Central memory CD8-positive, alpha-beta T cell (primary cell): ENCODE data around the gene PAX3.

Experiments
- ATAC-seq: fragments of 150-1000 bp; cut with Tn5 transposase; replicated peaks from 2 replicates; pipeline ENCODE4 v1.10.0; 2022; ENCODE audit warnings: mild to moderate bottlenecking, moderate FRiP score, moderate number of reproducible peaks; ENCODE audit not compliant: poor library complexity, severe bottlenecking; ENCODE audit errors: extremely low read depth
- DNase-seq, 2 donors: peaks; one replicate each; pipeline ENCODE4 v3.0.0; 2021; ENCODE audit warnings: low spot score in 2 of 2
- H3K27ac Mint-ChIP-seq: one replicate; pipeline ENCODE4 v1.8.0; 2022; ENCODE audit warnings: low read depth, mild to moderate bottlenecking, moderate library complexity, mixed read lengths
- H3K27me3 Mint-ChIP-seq: one replicate; pipeline ENCODE4 v1.8.0; 2022; ENCODE audit warnings: mixed read lengths
- H3K36me3 Mint-ChIP-seq: one replicate; pipeline ENCODE4 v1.8.0; 2022; ENCODE audit warnings: mild to moderate bottlenecking, moderate library complexity, mixed read lengths; ENCODE audit not compliant: insufficient read depth
- H3K4me1 Mint-ChIP-seq: one replicate; pipeline ENCODE4 v1.8.0; 2022; ENCODE audit warnings: mixed read lengths
- H3K4me3 Mint-ChIP-seq: one replicate; pipeline ENCODE4 v1.8.0; 2022; ENCODE audit warnings: mild to moderate bottlenecking, moderate library complexity, mixed read lengths
- H3K9me3 Mint-ChIP-seq: one replicate; pipeline ENCODE4 v1.8.0; 2022; ENCODE audit warnings: mixed read lengths

The PAX3 gene

DNA sequence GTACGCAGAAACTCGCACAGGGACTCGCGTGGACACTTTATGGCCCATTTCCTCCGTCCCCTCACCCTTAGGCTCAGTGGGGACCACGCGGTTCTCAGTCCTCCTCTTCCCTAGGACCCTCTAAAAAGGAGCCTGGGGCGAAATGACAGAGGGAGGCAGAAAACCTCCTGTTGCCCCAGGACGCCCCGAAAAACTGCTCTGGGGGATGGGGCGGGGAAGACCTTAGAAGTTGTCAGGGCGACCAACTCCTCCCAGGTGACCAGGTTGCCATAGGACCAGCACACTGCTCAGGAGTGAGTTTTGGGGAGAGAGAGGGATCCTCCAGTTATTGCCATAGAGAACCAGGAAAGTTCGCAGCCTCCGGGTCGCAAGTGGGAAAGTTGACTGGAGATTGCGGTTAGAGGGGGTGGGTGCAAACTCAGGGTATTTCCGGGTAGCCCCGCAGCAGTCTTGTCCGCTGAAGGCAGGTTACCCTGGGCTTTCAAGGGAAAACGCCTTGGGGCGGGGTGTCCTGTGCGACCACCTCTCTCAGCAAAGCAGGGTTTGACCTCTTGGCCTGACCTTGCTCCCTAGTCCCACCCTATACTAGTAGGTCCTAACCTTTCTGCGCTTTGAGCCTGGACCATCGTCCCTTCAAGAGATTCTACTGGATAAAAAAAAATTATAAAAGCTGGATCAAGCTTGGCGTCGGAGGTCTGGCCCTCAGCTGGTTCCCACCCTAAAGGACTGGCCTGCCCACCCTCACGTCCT is 7.8 kb upstream of the PAX3 start:
- peaks cover 100% of the 10 kb centered on the region for H3K27me3 Mint-ChIP-seq
- peak overlapping the region; percentile 62 for H3K4me3 Mint-ChIP-seq
- DNase-seq, result no peak
- H3K4me1 Mint-ChIP-seq, result peaks cover 34% of the 10 kb centered on the region
- ATAC-seq, result no peak
- H3K27ac Mint-ChIP-seq, result no peak overlapping the region
- peaks cover 11% of the 10 kb centered on the region for H3K36me3 Mint-ChIP-seq
- no peaks in the 10 kb centered on the region for H3K9me3 Mint-ChIP-seq

DNA sequence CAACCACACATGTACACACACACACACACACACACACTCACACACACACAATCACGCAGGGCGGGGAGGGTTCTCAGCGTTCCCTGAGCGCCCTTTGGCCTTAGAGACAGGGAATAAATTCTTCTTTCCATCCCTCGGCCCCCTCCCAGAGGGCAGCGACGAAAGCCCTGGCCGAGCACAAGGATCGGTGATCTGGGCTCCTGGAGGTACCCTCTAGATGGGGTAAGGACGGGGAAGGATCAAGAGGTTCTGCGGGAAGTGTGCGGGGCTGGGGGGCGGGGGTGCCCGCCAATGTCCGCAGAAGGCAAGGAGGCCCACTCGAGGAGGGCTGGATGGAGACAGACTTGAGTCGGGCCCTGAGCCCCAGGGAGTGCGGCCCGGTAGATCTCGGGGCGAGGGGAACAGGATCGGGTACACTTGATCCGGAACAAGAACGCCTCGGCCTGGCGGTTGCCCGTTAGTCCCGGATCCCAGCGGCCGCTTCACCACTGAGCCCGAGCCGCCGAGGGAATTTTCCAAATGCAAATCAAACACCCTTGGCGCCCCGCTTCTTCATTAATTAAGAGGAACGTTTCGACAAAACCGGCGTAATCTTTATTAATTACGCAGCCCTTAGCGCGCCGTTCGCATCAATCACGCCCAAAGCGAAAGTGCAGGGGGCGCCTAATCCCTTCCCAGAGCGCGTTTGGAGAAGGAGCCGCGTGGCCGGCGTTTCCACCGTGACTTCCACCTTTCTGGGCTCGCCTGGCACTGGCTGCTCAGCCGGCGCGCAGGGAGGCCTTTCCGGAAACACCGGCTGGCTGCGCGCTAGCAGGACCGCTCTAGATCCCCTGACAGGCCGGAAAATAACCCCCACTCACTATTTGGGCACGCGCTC is 7.0 kb upstream of the PAX3 start:
- H3K36me3 Mint-ChIP-seq, result peaks cover 10% of the 10 kb centered on the region
- DNase-seq (no peak), ATAC-seq (no peak)
- no peak overlapping the region for H3K27ac Mint-ChIP-seq
- H3K27me3 Mint-ChIP-seq, result peaks cover 100% of the 10 kb centered on the region
- H3K4me3 Mint-ChIP-seq, result peak overlapping the region; percentile 62
- H3K4me1 Mint-ChIP-seq, result peaks cover 34% of the 10 kb centered on the region
- H3K9me3 Mint-ChIP-seq, result no peaks in the 10 kb centered on the region

DNA sequence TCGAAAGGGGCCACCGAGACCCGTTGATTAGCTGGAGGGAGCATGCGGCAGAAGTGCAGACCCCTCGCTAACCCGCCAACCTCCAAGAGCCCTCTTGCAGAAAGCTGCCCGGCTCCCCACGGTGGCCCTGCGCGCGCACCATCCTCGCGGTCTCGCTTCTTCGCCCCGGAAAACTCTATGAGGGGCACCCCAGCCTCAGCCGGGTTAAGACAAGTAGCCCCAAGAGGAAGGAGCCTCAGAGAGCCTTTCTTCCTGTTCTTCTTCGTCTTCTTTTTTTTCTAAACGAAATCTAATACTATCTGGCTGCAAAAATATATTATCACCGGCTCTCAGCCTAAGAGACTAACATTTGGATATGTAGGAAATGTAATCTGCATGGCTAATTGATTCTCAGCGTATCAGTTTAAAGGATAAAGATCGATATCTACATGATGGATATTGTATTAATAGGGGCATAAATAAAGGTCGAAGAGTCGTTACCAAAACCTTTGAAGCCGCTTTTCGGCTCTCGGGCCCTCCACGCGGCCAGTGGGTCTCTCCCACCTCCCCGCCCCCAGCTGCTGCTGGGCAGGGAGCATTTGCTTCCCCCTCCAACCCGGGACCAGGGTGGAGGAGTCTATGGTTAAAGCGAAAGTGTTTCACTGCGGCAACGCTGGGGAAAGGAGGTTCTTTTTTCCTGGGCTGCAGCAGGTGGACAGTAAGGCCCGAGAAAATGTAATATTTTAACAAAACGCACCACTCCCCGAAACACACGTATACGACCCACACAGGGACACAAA is 6.1 kb upstream of the PAX3 start:
- Mint-ChIP-seq H3K4me3 (peak overlapping the region; percentile 62), H3K9me3 (no peaks in the 10 kb centered on the region), H3K36me3 (peaks cover 9% of the 10 kb centered on the region), H3K27me3 (peaks cover 100% of the 10 kb centered on the region), H3K4me1 (peaks cover 34% of the 10 kb centered on the region), H3K27ac (no peak overlapping the region)
- no peak for ATAC-seq
- no peak for DNase-seq

DNA sequence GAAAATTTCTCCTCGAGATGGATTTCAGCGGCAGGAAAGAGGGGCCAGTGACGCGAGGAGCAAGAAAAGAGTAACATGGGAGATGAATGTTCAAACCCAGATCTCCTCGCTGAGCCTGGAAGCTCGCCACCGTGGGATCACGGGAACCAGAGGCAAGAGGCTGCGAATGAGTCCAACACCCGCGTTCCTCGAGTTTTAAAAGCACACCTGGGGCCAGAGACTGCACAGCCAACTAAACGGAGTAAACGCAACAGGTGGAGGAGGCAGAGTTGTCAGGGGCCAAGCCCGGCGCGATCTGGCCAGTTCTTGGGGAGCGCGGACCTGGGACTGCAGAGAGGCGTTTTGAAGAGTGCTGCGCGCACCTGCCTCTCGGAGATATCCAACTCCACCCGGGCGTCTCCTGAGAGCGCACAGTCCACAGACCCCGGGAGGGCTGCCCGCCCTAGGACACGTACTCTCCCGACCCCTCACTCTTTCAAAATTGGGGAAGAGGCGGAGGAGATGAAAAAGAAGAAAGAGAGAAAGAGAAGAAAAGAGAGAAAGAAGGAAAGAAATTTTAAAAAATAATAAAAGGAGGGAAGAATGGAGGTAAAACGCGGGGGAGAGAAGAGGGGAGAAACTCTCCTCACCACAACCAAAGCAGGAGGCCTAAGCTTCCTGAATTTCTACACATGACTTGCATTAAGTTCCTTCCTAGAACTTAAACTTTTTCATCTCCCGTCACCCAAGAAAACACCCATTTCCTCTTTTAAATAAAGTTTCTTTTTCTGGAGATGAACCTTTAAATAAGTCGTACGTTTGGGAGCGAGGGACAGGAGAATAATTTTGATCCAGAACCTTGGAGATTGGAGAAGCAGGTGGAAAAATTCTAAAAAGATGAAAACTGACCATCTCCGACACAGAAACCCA is 5.3 kb upstream of the PAX3 start:
- Mint-ChIP-seq H3K36me3 (peaks cover 7% of the 10 kb centered on the region), H3K27ac (no peak overlapping the region), H3K4me3 (peak overlapping the region; percentile 62), H3K4me1 (peaks cover 39% of the 10 kb centered on the region), H3K9me3 (peaks cover 5% of the 10 kb centered on the region), H3K27me3 (peaks cover 100% of the 10 kb centered on the region)
- no peak for DNase-seq
- ATAC-seq, result no peak

DNA sequence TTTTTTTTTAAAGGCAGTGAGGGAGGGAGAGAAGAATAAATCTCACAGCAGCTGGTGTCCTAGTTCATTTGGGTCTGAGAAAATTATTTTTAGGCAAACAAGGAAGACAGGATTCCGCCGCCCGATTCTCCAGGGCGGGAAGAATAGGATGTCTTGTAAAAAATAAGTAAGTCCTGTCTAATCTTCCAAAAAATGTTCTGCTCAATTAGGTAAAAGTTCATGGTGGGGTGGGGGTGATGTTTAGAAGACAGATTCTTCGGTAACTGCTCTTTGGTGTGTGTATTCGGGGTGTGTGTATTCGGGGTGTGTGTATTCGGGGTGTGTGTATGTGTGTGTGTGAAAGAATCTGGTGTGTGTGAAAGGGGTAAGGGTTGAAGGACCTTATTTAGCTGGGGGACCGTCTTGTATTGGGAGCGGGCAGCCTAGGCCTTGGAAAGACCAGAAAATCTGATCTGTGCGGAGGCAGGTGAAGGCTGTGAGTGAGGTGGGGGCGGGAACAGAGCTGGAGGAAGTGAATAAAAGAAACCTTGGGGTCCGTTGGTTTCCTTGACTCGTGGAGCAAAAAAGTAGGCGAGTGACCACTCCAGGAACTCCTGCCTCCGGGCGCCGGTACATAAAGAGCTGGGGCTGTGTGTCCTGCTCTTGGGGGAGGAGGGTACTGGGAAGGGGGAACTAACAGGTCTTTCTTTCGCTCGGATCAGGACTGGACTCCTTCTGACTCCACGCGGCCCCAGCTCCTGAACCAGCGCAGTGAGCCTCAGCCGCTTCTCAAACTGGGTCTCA is 4.4 kb upstream of the PAX3 start:
- H3K4me3 Mint-ChIP-seq, result no peak overlapping the region
- peaks cover 6% of the 10 kb centered on the region for H3K9me3 Mint-ChIP-seq
- ATAC-seq, result no peak
- H3K36me3 Mint-ChIP-seq, result peaks cover 10% of the 10 kb centered on the region
- no peak for DNase-seq
- peaks cover 41% of the 10 kb centered on the region for H3K4me1 Mint-ChIP-seq
- H3K27ac Mint-ChIP-seq, result no peak overlapping the region
- peaks cover 100% of the 10 kb centered on the region for H3K27me3 Mint-ChIP-seq

DNA sequence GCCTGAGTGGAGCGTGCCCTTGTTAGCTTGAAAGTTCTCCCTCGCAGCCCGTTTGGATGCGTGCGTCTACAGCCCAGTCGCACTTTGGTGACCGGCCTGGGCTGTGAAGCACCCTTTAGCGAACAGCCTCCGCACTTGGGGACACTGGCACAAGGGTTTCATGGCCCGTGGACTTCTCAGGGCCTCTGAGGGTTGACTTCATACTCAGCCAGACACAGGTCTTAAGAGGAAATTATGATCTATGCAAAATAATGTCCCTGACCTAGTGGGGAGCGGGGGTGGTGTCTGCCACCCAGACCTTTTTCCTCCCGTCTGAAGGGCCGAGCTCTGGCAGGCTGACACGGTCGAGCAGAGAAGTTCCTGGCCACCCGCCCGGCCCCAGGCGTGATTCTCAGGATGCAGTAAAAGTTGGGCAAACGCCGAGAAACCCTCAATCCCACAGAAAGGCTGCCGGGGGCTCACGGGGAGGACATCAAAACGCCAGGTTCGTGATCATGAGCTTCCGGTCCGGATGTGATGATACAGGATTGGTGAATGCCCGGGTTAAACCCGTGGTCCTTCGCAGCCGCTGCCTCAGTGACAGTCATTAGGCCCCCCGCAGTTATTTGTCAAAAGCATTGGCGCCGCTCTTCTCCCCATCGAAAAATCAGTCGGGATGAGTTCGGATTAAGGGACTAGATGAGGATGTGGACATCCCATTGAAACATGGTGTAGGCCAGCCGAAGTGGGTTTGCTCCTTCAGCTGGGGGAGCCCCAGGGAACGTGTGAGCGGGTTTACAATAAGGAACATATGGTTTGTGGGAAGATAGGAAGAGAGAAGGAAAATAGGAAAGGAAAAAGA is 3.6 kb upstream of the PAX3 start:
- H3K4me1 Mint-ChIP-seq, result peaks cover 37% of the 10 kb centered on the region

DNA sequence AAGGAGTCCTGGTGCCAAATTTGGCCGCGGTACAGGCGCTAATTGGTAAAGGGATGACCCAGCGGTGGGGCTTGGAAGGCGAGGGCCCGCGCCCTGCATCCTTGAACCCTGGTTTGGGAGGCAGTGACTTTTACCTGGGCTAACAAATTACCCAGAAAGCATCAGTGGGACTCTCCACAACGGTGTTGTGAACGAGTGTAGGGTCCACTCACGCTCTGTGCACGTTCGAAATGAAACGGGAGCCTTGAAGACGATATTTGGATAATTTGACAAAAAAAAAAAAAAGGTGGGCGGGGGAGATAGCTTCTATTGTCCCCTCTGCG is 3.0 kb upstream of the PAX3 start:
- H3K27ac Mint-ChIP-seq, result no peak overlapping the region
- peaks cover 6% of the 10 kb centered on the region for H3K9me3 Mint-ChIP-seq
- H3K36me3 Mint-ChIP-seq, result peaks cover 12% of the 10 kb centered on the region
- ATAC-seq (no peak), DNase-seq (no peak)
- H3K4me1 Mint-ChIP-seq, result peaks cover 33% of the 10 kb centered on the region
- no peak overlapping the region for H3K4me3 Mint-ChIP-seq
- peaks cover 100% of the 10 kb centered on the region for H3K27me3 Mint-ChIP-seq

More for the DNA sequence above, 3.6 kb upstream of the PAX3 start:
- Mint-ChIP-seq H3K27me3 (peaks cover 100% of the 10 kb centered on the region), H3K9me3 (peaks cover 6% of the 10 kb centered on the region), H3K4me3 (no peak overlapping the region), H3K27ac (no peak overlapping the region), H3K36me3 (peaks cover 14% of the 10 kb centered on the region)
- ATAC-seq, result no peak
- DNase-seq, result no peak

DNA sequence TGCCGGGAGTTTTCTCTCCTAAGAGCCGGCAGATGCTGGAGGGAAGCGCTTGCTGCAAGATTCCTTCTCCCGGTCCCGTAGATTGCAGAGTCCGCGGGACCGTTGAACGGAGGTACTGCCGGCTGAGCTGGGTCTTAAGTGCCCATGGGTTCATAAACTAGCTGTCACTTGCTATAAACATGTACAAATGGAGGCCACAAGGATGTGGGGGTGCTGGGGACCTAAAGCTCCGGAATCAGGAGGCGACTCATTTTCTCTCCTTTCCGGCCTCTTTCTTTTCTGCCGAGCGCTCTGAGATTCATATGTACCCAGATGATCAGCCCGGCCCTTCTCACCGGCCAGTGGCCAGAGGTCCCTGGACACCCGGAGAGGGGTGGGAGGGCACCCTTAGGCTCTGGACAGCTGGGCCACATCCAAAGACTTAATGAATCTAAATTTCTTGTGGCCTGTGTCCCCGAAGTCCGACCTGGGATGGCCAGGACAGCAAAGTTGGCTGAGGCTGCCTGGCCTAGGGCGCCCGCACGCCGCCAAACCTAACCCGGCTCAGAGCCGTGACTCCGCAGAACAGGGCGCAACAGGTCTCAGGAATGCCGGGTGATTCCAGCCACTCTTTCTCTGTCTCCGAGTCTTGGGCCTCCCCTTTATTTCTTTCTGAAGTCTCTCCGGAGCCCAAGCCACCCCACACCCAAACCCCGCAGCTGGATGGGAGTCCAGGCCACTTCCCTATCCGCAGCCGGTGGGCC is 2.4 kb upstream of the PAX3 start:
- Mint-ChIP-seq H3K27ac (no peak overlapping the region), H3K27me3 (peaks cover 100% of the 10 kb centered on the region), H3K4me1 (peaks cover 28% of the 10 kb centered on the region), H3K9me3 (peaks cover 6% of the 10 kb centered on the region), H3K4me3 (no peak overlapping the region), H3K36me3 (peaks cover 12% of the 10 kb centered on the region)
- DNase-seq (no peak), ATAC-seq (no peak)

DNA sequence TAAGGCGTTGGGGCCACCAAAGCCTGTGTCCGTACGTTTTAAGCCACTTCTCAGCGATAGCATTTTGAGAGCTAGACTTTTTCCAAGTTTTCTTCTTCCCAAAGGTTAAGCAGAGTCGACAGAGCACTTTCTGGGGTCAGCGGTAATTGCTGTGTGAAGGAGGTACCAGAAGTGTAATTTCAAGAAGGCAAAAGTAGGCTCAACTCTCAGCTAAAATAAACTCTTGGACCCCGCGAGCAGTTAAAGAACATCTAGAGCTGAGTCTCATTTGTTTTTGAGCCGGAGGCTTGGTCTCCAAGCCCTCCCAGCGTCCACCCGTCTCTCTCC is 1.9 kb upstream of the PAX3 start:
- no peak overlapping the region for H3K27ac Mint-ChIP-seq
- peaks cover 6% of the 10 kb centered on the region for H3K9me3 Mint-ChIP-seq
- H3K4me3 Mint-ChIP-seq, result no peak overlapping the region
- H3K36me3 Mint-ChIP-seq, result peaks cover 12% of the 10 kb centered on the region
- H3K4me1 Mint-ChIP-seq, result peaks cover 28% of the 10 kb centered on the region
- no peak for ATAC-seq
- DNase-seq, result no peak
- peaks cover 100% of the 10 kb centered on the region for H3K27me3 Mint-ChIP-seq

DNA sequence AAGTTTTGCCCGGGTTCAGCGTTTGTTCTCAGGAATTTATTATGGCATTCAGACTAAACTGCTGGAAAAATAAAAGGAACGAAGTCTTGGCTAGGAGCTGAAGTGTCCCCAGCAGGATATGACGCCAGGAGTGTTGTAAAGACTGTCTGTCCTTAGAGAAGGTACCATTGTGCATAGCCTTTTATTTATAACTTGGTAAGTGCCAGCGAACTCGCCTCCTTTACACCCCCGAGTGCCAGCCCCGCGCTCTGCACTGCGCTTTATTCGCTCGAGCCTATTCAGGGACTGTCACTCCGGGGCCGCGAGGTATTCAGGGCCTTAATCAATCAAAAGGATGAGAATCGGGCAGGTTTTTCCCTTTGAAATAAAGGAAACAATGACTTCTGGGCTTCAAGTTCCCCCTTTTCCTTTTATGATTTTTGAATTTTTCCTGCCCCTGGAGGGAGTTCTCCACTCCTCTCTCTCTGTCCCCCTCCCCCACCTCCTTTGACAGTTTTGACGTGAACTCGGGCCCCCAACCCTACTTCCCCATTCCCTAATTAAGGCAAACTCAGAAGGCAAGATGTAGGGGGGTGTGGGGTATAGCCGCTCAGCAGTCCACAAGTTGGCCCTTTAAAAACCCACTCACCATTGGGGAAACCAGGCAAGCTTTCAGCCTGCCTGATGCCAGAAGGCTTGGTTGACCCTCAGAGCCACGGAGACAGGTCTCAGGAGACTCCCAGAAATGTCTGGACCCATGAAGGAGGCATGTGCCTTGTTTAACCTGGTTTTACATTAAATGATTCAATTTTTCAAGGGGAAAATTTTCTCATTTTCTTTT is 1.3 kb upstream of the PAX3 start:
- H3K4me3 Mint-ChIP-seq, result no peak overlapping the region
- peaks cover 100% of the 10 kb centered on the region for H3K27me3 Mint-ChIP-seq
- peaks cover 28% of the 10 kb centered on the region for H3K4me1 Mint-ChIP-seq
- H3K36me3 Mint-ChIP-seq, result peaks cover 10% of the 10 kb centered on the region
- ATAC-seq (no peak), DNase-seq (no peak)
- H3K9me3 Mint-ChIP-seq, result peaks cover 6% of the 10 kb centered on the region
- H3K27ac Mint-ChIP-seq, result no peak overlapping the region
